Activated T-cell treated with anti-CD3 and anti-CD28 coated beads, Interleukin-2, amount 50 U/mL, for 72 hours (primary cell): ENCODE measurements around the gene RASSF10. TPM values are rescaled to one million over a fixed set of nuclear protein-coding genes. Genes with fewer than 3 reads are reported as not detected.

ENCODE experiments used
- ATAC-seq, 2 donors: fragments of 150-1000 bp; cut with Tn5 transposase; replicated peaks in 1 of 2; 2 replicates each; pipeline ENCODE4 v1.10.0; 2021; ENCODE audit warnings: moderate library complexity in 2 of 2, mild to moderate bottlenecking in 1 of 2
- DNase-seq, 2 donors: peaks; one replicate each; pipeline ENCODE4 v3.0.0; 2021 to 2022; ENCODE audit warnings: mixed read lengths in 1 of 2
- H3K27ac Mint-ChIP-seq: one replicate; pipeline ENCODE4 v1.8.0; 2022; ENCODE audit warnings: mild to moderate bottlenecking, moderate library complexity, mixed read lengths
- H3K27me3 Mint-ChIP-seq: one replicate; pipeline ENCODE4 v1.8.0; 2022; ENCODE audit warnings: low read depth, mixed read lengths
- H3K36me3 Mint-ChIP-seq, 2 donors: one replicate each; pipeline ENCODE4 v1.8.0; 2022; ENCODE audit warnings: mixed read lengths in 2 of 2, mild to moderate bottlenecking in 1 of 2; ENCODE audit not compliant: insufficient read depth in 2 of 2
- H3K4me1 Mint-ChIP-seq: one replicate; pipeline ENCODE4 v1.8.0; 2022; ENCODE audit warnings: low read depth, mixed read lengths
- H3K4me3 Mint-ChIP-seq, 2 donors: one replicate each; pipeline ENCODE4 v1.8.0; 2022; ENCODE audit warnings: mild to moderate bottlenecking in 2 of 2, mixed read lengths in 2 of 2, moderate library complexity in 2 of 2
- H3K9me3 Mint-ChIP-seq, 2 donors: one replicate each; pipeline ENCODE4 v1.8.0; 2022; ENCODE audit warnings: mixed read lengths in 2 of 2
- total RNA-seq, 2 donors: library from RNA; stranded (reverse); gene quantifications; one replicate each; pipeline ENCODE4 v1.2.3, GENCODE V29; 2022

Gene RASSF10
- total RNA-seq, 2 donors from 2014 or later, result 0.09 TPM; not detected in 1

GRCh38 chr11:12979928-12980689 lies 29.0 kb upstream of the RASSF10 start:
- ATAC-seq, result no peak
- H3K27ac Mint-ChIP-seq, result no peak overlapping the region
- H3K36me3 Mint-ChIP-seq, result no peaks in the 10 kb centered on the region
- no peak for DNase-seq
- no peaks in the 10 kb centered on the region for H3K9me3 Mint-ChIP-seq
- no peak overlapping the region for H3K4me3 Mint-ChIP-seq
- H3K4me1 Mint-ChIP-seq, result no peaks in the 10 kb centered on the region
- peaks cover 13% of the 10 kb centered on the region for H3K27me3 Mint-ChIP-seq

- Mint-ChIP-seq H3K27ac (no peak overlapping the region), H3K9me3 (no peaks in the 10 kb centered on the region), H3K27me3 (peaks cover 28% of the 10 kb centered on the region), H3K4me3 (no peak overlapping the region), H3K36me3 (no peaks in the 10 kb centered on the region), H3K4me1 (no peaks in the 10 kb centered on the region)
- ATAC-seq, result no peak
- no peak for DNase-seq
Measured at GRCh38 chr11:12981676-12982522, 27.2 kb upstream of the RASSF10 start.

GRCh38 chr11:12983336-12983735 lies 25.8 kb upstream of the RASSF10 start:
- no peaks in the 10 kb centered on the region for H3K9me3 Mint-ChIP-seq
- H3K4me3 Mint-ChIP-seq, result no peak overlapping the region
- H3K36me3 Mint-ChIP-seq, result no peaks in the 10 kb centered on the region
- no peaks in the 10 kb centered on the region for H3K4me1 Mint-ChIP-seq
- H3K27ac Mint-ChIP-seq, result no peak overlapping the region
- peaks cover 24% of the 10 kb centered on the region for H3K27me3 Mint-ChIP-seq
- DNase-seq, result no peak
- no peak for ATAC-seq

- no peaks in the 10 kb centered on the region for H3K36me3 Mint-ChIP-seq
- DNase-seq (no peak), ATAC-seq (no peak)
- H3K27me3 Mint-ChIP-seq, result peaks cover 19% of the 10 kb centered on the region
- H3K4me3 Mint-ChIP-seq, result no peak overlapping the region
- H3K9me3 Mint-ChIP-seq, result no peaks in the 10 kb centered on the region
- no peaks in the 10 kb centered on the region for H3K4me1 Mint-ChIP-seq
- H3K27ac Mint-ChIP-seq, result no peak overlapping the region
Measured at GRCh38 chr11:12986194-12986898, 22.8 kb upstream of the RASSF10 start.

- Mint-ChIP-seq H3K9me3 (no peaks in the 10 kb centered on the region), H3K27me3 (peaks cover 23% of the 10 kb centered on the region), H3K4me3 (no peak overlapping the region), H3K27ac (no peak overlapping the region), H3K4me1 (no peaks in the 10 kb centered on the region), H3K36me3 (no peaks in the 10 kb centered on the region)
- no peak for ATAC-seq
- DNase-seq, result no peak
Measured at GRCh38 chr11:12989428-12990161, 19.5 kb upstream of the RASSF10 start.

- DNase-seq (no peak), ATAC-seq (no peak)
- Mint-ChIP-seq H3K9me3 (no peaks in the 10 kb centered on the region), H3K36me3 (no peaks in the 10 kb centered on the region), H3K27ac (no peak overlapping the region), H3K4me3 (no peak overlapping the region), H3K27me3 (peaks cover 23% of the 10 kb centered on the region), H3K4me1 (no peaks in the 10 kb centered on the region)
Measured at GRCh38 chr11:12990162-12990480, 19.0 kb upstream of the RASSF10 start.

- no peaks in the 10 kb centered on the region for H3K36me3 Mint-ChIP-seq
- H3K27me3 Mint-ChIP-seq, result peaks cover 11% of the 10 kb centered on the region
- no peaks in the 10 kb centered on the region for H3K4me1 Mint-ChIP-seq
- no peaks in the 10 kb centered on the region for H3K9me3 Mint-ChIP-seq
- no peak for ATAC-seq
- no peak overlapping the region for H3K27ac Mint-ChIP-seq
- no peak for DNase-seq
- H3K4me3 Mint-ChIP-seq, result no peak overlapping the region
Measured at GRCh38 chr11:12991426-12991825, 17.7 kb upstream of the RASSF10 start.

GRCh38 chr11:12993626-12994025 lies 15.5 kb upstream of the RASSF10 start:
- H3K4me1 Mint-ChIP-seq, result no peaks in the 10 kb centered on the region
- no peak overlapping the region for H3K27ac Mint-ChIP-seq
- H3K27me3 Mint-ChIP-seq, result peaks cover 26% of the 10 kb centered on the region
- H3K36me3 Mint-ChIP-seq, result peaks cover 0 to 2% of the 10 kb centered on the region in 2 donors
- no peak for ATAC-seq
- no peak overlapping the region for H3K4me3 Mint-ChIP-seq
- H3K9me3 Mint-ChIP-seq, result no peaks in the 10 kb centered on the region
- DNase-seq, result no peak

GRCh38 chr11:12994476-12994875 lies 14.6 kb upstream of the RASSF10 start:
- no peak overlapping the region for H3K27ac Mint-ChIP-seq
- H3K4me1 Mint-ChIP-seq, result no peaks in the 10 kb centered on the region
- DNase-seq, result no peak
- H3K27me3 Mint-ChIP-seq, result peaks cover 31% of the 10 kb centered on the region
- no peak overlapping the region for H3K4me3 Mint-ChIP-seq
- ATAC-seq, result no peak
- H3K36me3 Mint-ChIP-seq, result peaks cover 0 to 2% of the 10 kb centered on the region in 2 donors
- no peaks in the 10 kb centered on the region for H3K9me3 Mint-ChIP-seq

- no peak for DNase-seq
- ATAC-seq, result no peak
- Mint-ChIP-seq H3K27me3 (peaks cover 32% of the 10 kb centered on the region), H3K4me1 (no peaks in the 10 kb centered on the region), H3K27ac (no peak overlapping the region), H3K9me3 (no peaks in the 10 kb centered on the region), H3K4me3 (no peak overlapping the region), H3K36me3 (peaks cover 0 to 2% of the 10 kb centered on the region in 2 donors)
Measured at GRCh38 chr11:12995188-12995587, 13.9 kb upstream of the RASSF10 start.

- Mint-ChIP-seq H3K27ac (no peak overlapping the region), H3K4me1 (no peaks in the 10 kb centered on the region), H3K27me3 (peaks cover 32% of the 10 kb centered on the region), H3K9me3 (no peaks in the 10 kb centered on the region), H3K36me3 (peaks cover 0 to 2% of the 10 kb centered on the region in 2 donors), H3K4me3 (no peak overlapping the region)
- ATAC-seq (no peak), DNase-seq (no peak)
Measured at GRCh38 chr11:12995823-12996222, 13.3 kb upstream of the RASSF10 start.

GRCh38 chr11:12997168-12997567 lies 11.9 kb upstream of the RASSF10 start:
- no peak overlapping the region for H3K4me3 Mint-ChIP-seq

More at GRCh38 chr11:12997168-12997567, 11.9 kb upstream of the RASSF10 start:
- no peaks in the 10 kb centered on the region for H3K4me1 Mint-ChIP-seq
- no peak for DNase-seq
- H3K27me3 Mint-ChIP-seq, result peaks cover 38% of the 10 kb centered on the region
- no peaks in the 10 kb centered on the region for H3K9me3 Mint-ChIP-seq
- ATAC-seq, result no peak
- H3K27ac Mint-ChIP-seq, result no peak overlapping the region
- peaks cover 0 to 2% of the 10 kb centered on the region in 2 donors for H3K36me3 Mint-ChIP-seq
